Fibroblast of lung (primary cell): ENCODE measurements around the gene ZCCHC14. TPM values are rescaled to one million over a fixed set of nuclear protein-coding genes. Genes with fewer than 3 reads are reported as not detected.
"Not testable (repeated sequence)": the region's sequence is repeated elsewhere in the genome, so short reads cannot be mapped to it uniquely, and the experiment has no call there.

Experiments used
- DNase-seq, 2 donors: peaks; one replicate each; pipeline versions ENCODE4 v3.0.0 to v3.0.0-alpha.2; 2010; ENCODE audit warnings: low read depth in 2 of 2
- H2AFZ ChIP-seq: 2 replicates; pipeline ENCODE4 v1.5.1; 2012; ENCODE audit warnings: low read length, control low read depth, inconsistent platforms
- H3K27ac ChIP-seq: 2 replicates; pipeline ENCODE4 v1.5.1; 2011; ENCODE audit warnings: low read length, control low read depth; ENCODE audit not compliant: insufficient read depth
- H3K27me3 ChIP-seq: 2 replicates; pipeline ENCODE4 v1.5.1; 2011; ENCODE audit warnings: mild to moderate bottlenecking, low read length; ENCODE audit not compliant: control insufficient read depth, insufficient read depth
- H3K36me3 ChIP-seq: 2 replicates; pipeline ENCODE4 v1.5.1; 2011; ENCODE audit warnings: low read length; ENCODE audit not compliant: control insufficient read depth, insufficient read depth
- H3K4me1 ChIP-seq: 2 replicates; pipeline ENCODE4 v1.5.1; 2011; ENCODE audit warnings: low read length; ENCODE audit not compliant: control insufficient read depth, insufficient read depth; ENCODE audit errors: extremely low read depth
- H3K4me2 ChIP-seq: 2 replicates; pipeline ENCODE4 v1.5.1; 2011; ENCODE audit warnings: low read length, control low read depth; ENCODE audit not compliant: insufficient read depth; ENCODE audit errors: extremely low read depth
- H3K4me3 ChIP-seq, 4 experiments: fragments of 200-600 bp in 1 of 4; sonication (generic) in 1 of 4; replicated peaks in 1 of 4; 2 replicates each; pipeline ENCODE4 v1.5.1; 2011 to 2016; ENCODE audit warnings: low read length in 4 of 4, low read depth in 3 of 4, mild to moderate bottlenecking in 3 of 4, control low read depth in 2 of 4, inconsistent platforms in 1 of 4, mixed read lengths in 1 of 4; ENCODE audit not compliant: insufficient read depth in 1 of 4; ENCODE audit errors: control extremely low read depth in 1 of 4
- H3K79me2 ChIP-seq: 2 replicates; pipeline ENCODE4 v1.5.1; 2012; ENCODE audit warnings: mild to moderate bottlenecking, low read length, inconsistent platforms; ENCODE audit not compliant: control insufficient read depth, insufficient read depth
- H3K9ac ChIP-seq: 2 replicates; pipeline ENCODE4 v1.5.1; 2011; ENCODE audit warnings: mild to moderate bottlenecking, low read length, control low read depth; ENCODE audit not compliant: insufficient read depth
- H3K9me3 ChIP-seq: 2 replicates; pipeline ENCODE4 v1.5.1; 2012; ENCODE audit warnings: low read depth, low read length; ENCODE audit not compliant: control insufficient read depth, insufficient read depth
- H4K20me1 ChIP-seq: 2 replicates; pipeline ENCODE4 v1.5.1; 2011; ENCODE audit warnings: low read length; ENCODE audit not compliant: control insufficient read depth, insufficient read depth; ENCODE audit errors: extremely low read depth
- EZH2 ChIP-seq: IDR thresholded peaks from 2 replicates; pipeline ENCODE4 v1.5.1; 2012; ENCODE audit warnings: low read length, control low read depth, mild to moderate bottlenecking; ENCODE audit errors: missing control alignments
- polyA plus RNA-seq, 2 donors: library from polyadenylated mRNA; depleted of rRNA in 1 of 2; stranded (reverse) in 1 of 2; unstranded in 1 of 2; fragments of >200 nt; gene quantifications; 2 replicates each; pipeline ENCODE4 v1.2.1, GENCODE V29; 2011 to 2012; ENCODE audit warnings: missing spikeins in 1 of 2
- total RNA-seq: library from RNA; depleted of rRNA; stranded (reverse); fragments of >200 nt; gene quantifications from 2 replicates; pipeline ENCODE4 v1.2.1, GENCODE V29; 2014
- TF ChIP-seq, protein P1 (sequence below), 2 donors: IDR thresholded peaks in 1 of 2; conservative IDR thresholded peaks in 1 of 2; 1 replicate in 1 of 2; 2 replicates in 1 of 2; pipeline ENCODE4 v1.5.1; 2011 to 2012; ENCODE audit warnings: low read length in 2 of 2, control low read depth in 1 of 2, inconsistent platforms in 1 of 2, low read depth in 1 of 2, mild to moderate bottlenecking in 1 of 2

ZCCHC14 gene
- total and polyA plus RNA-seq, 2 donors (not counting 1 experiment from before 2014, with no cell fraction given): 6.4 to 16.3 TPM

- Histone ChIP-seq H2AFZ (peak overlapping the region; percentile 31), H3K4me2 (peak overlapping the region; percentile 80), H3K4me1 (peaks cover 10% of the 10 kb centered on the region), H3K27ac (peak overlapping the region; percentile 32)
- not testable (repeated sequence) for H3K27me3 ChIP-seq, H3K79me2 ChIP-seq, H3K9me3 ChIP-seq, H3K4me3 ChIP-seq, H3K9ac ChIP-seq, H3K36me3 ChIP-seq, H4K20me1 ChIP-seq
- peak; percentile 32 to 45 for DNase-seq
These were observed 25.7 kb upstream of the ZCCHC14 start for GRCh38 chr16:87518430-87519051.

- H4K20me1 ChIP-seq, H3K9ac ChIP-seq, H3K79me2 ChIP-seq, H3K27me3 ChIP-seq, H3K9me3 ChIP-seq, H3K4me3 ChIP-seq, H3K36me3 ChIP-seq: not testable (repeated sequence)
- Histone ChIP-seq H2AFZ (peak overlapping the region; percentile 31), H3K4me2 (peak overlapping the region; percentile 75), H3K4me1 (peaks cover 10% of the 10 kb centered on the region), H3K27ac (peak overlapping the region; percentile 32)
- DNase-seq: peak in 1 of 2 donors; percentile 22
These were observed 25.0 kb upstream of the ZCCHC14 start for GRCh38 chr16:87517610-87518429.

GRCh38 chr16:87516361-87516760 lies 23.5 kb upstream of the ZCCHC14 start:
- Histone ChIP-seq H3K9me3 (no peaks in the 10 kb centered on the region), H2AFZ (no peak overlapping the region), H3K4me3 (no peak overlapping the region), H3K9ac (no peak overlapping the region), H3K79me2 (no peaks in the 10 kb centered on the region), H3K27me3 (no peaks in the 10 kb centered on the region), H3K27ac (no peak overlapping the region), H3K4me1 (peaks cover 10% of the 10 kb centered on the region), H4K20me1 (no peaks in the 10 kb centered on the region), H3K36me3 (no peaks in the 10 kb centered on the region), H3K4me2 (no peak overlapping the region)
- DNase-seq: no peak
- TF ChIP-seq EZH2: no peak
- TF ChIP-seq, protein P1, sequence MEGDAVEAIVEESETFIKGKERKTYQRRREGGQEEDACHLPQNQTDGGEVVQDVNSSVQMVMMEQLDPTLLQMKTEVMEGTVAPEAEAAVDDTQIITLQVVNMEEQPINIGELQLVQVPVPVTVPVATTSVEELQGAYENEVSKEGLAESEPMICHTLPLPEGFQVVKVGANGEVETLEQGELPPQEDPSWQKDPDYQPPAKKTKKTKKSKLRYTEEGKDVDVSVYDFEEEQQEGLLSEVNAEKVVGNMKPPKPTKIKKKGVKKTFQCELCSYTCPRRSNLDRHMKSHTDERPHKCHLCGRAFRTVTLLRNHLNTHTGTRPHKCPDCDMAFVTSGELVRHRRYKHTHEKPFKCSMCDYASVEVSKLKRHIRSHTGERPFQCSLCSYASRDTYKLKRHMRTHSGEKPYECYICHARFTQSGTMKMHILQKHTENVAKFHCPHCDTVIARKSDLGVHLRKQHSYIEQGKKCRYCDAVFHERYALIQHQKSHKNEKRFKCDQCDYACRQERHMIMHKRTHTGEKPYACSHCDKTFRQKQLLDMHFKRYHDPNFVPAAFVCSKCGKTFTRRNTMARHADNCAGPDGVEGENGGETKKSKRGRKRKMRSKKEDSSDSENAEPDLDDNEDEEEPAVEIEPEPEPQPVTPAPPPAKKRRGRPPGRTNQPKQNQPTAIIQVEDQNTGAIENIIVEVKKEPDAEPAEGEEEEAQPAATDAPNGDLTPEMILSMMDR (conservative IDR thresholded peaks at IDR 0.05 in 1 of 2, IDR thresholded peaks at IDR 0.05 in 1 of 2; ENCODE audit: low read depth in 1 of 2, low read length in 2 of 2): no peak
